Neuronal stem cell (in vitro differentiated cells): ENCODE data around the gene TBCA.
"Not testable (repeated sequence)": the region's sequence is repeated elsewhere in the genome, so short reads cannot be mapped to it uniquely, and the experiment has no call there.

Experiments
- DNase-seq: peaks from one replicate; pipeline ENCODE4 v3.0.0-alpha.2; 2013; ENCODE audit warnings: low spot score
- H2AFZ ChIP-seq: one replicate; pipeline ENCODE4 v1.6.1; 2013; ENCODE audit warnings: mild to moderate bottlenecking, low read length, inconsistent platforms
- H2AK5ac ChIP-seq: 2 replicates; pipeline ENCODE4 v1.6.1; 2013; ENCODE audit warnings: low read depth, mild to moderate bottlenecking, inconsistent platforms, low read length, moderate library complexity, mixed read lengths
- H2BK120ac ChIP-seq: 2 replicates; pipeline ENCODE4 v1.6.1; 2013; ENCODE audit warnings: low read depth, mild to moderate bottlenecking, inconsistent platforms, low read length, moderate library complexity, mixed read lengths
- H2BK12ac ChIP-seq: one replicate; pipeline ENCODE4 v1.6.1; 2013; ENCODE audit warnings: low read length, inconsistent platforms
- H2BK15ac ChIP-seq: 2 replicates; pipeline ENCODE4 v1.6.1; 2013; ENCODE audit warnings: mild to moderate bottlenecking, low read length, inconsistent platforms, mixed read lengths
- H2BK5ac ChIP-seq: one replicate; pipeline ENCODE4 v1.6.1; 2013; ENCODE audit warnings: inconsistent platforms, mild to moderate bottlenecking, low read length, moderate library complexity
- H3K14ac ChIP-seq: one replicate; pipeline ENCODE4 v1.6.1; 2013; ENCODE audit warnings: low read length, inconsistent platforms
- H3K18ac ChIP-seq: 2 replicates; pipeline ENCODE4 v1.6.1; 2013; ENCODE audit warnings: low read length, inconsistent platforms
- H3K23ac ChIP-seq: 2 replicates; pipeline ENCODE4 v1.6.1; 2013; ENCODE audit warnings: low read depth, mild to moderate bottlenecking, mixed read lengths, low read length, inconsistent platforms; ENCODE audit not compliant: poor library complexity
- H3K27ac ChIP-seq: replicated peaks from 3 replicates; pipeline ENCODE4 v1.5.1; 2013; ENCODE audit warnings: low read length, inconsistent platforms
- H3K27me3 ChIP-seq, 3 experiments: 2 replicates each; pipeline ENCODE4 v1.6.1; 2013; ENCODE audit warnings: low read length in 3 of 3, mild to moderate bottlenecking in 2 of 3, inconsistent platforms in 1 of 3, low read depth in 1 of 3, mixed read lengths in 1 of 3, moderate library complexity in 1 of 3; ENCODE audit not compliant: control insufficient read depth in 3 of 3, insufficient read depth in 3 of 3
- H3K36me3 ChIP-seq, 2 donors: replicated peaks in 1 of 2; 2 replicates each; pipeline ENCODE4 v1.6.1; 2013; ENCODE audit warnings: low read length in 2 of 2; ENCODE audit not compliant: control insufficient read depth in 2 of 2, insufficient read depth in 2 of 2
- H3K4ac ChIP-seq: 2 replicates; pipeline ENCODE4 v1.6.1; 2013; ENCODE audit warnings: inconsistent platforms, mild to moderate bottlenecking, low read length, moderate library complexity
- H3K4me1 ChIP-seq, 2 donors: 1 replicate in 1 of 2; 2 replicates in 1 of 2; pipeline ENCODE4 v1.6.1; 2013; ENCODE audit warnings: low read length in 2 of 2, low read depth in 1 of 2; ENCODE audit not compliant: control insufficient read depth in 2 of 2, insufficient read depth in 1 of 2
- H3K4me2 ChIP-seq: one replicate; pipeline ENCODE4 v1.6.1; 2013; ENCODE audit warnings: mild to moderate bottlenecking, low read length, inconsistent platforms; ENCODE audit not compliant: insufficient read depth, poor library complexity, severe bottlenecking
- H3K4me3 ChIP-seq, 2 donors: 2 replicates each; pipeline ENCODE4 v1.5.1; 2013; ENCODE audit warnings: low read length in 2 of 2, mild to moderate bottlenecking in 2 of 2, inconsistent platforms in 1 of 2, moderate library complexity in 1 of 2
- H3K79me1 ChIP-seq: one replicate; pipeline ENCODE4 v1.6.1; 2013; ENCODE audit warnings: low read depth, mild to moderate bottlenecking, inconsistent platforms, low read length, moderate library complexity
- H3K9ac ChIP-seq: one replicate; pipeline ENCODE4 v1.6.1; 2013; ENCODE audit warnings: mild to moderate bottlenecking, low read depth, low read length, inconsistent platforms; ENCODE audit not compliant: poor library complexity
- H3K9me3 ChIP-seq, 2 donors: replicated peaks in 1 of 2; 2 replicates each; pipeline versions ENCODE3 to v1.6.1; 2013; ENCODE audit warnings: low read length in 2 of 2, mild to moderate bottlenecking in 2 of 2, inconsistent platforms in 1 of 2, low read depth in 1 of 2, mixed read lengths in 1 of 2, moderate library complexity in 1 of 2; ENCODE audit not compliant: control insufficient read depth in 2 of 2, insufficient read depth in 1 of 2
- H4K8ac ChIP-seq: one replicate; pipeline ENCODE4 v1.6.1; 2013; ENCODE audit warnings: low read depth, mild to moderate bottlenecking, inconsistent platforms, low read length, moderate library complexity
- H4K91ac ChIP-seq: one replicate; pipeline ENCODE4 v1.6.1; 2013; ENCODE audit warnings: low read length, low read depth, mild to moderate bottlenecking, inconsistent platforms; ENCODE audit not compliant: poor library complexity
- WGBS, 2 donors: extraction: QIAGEN DNeasy Blood & Tissue Kit; methylation state at CpG; one replicate each; pipeline ENCODE4 v1.1.7; 2013; ENCODE audit warnings: missing lambda C conversion rate in 2 of 2, mixed read lengths in 1 of 2; ENCODE audit not compliant: insufficient read length in 2 of 2, insufficient replicate concordance in 1 of 2; ENCODE audit errors: extremely low coverage in 2 of 2; 5-methylcytosine and 5-hydroxymethylcytosine counted together

The TBCA gene

DNA sequence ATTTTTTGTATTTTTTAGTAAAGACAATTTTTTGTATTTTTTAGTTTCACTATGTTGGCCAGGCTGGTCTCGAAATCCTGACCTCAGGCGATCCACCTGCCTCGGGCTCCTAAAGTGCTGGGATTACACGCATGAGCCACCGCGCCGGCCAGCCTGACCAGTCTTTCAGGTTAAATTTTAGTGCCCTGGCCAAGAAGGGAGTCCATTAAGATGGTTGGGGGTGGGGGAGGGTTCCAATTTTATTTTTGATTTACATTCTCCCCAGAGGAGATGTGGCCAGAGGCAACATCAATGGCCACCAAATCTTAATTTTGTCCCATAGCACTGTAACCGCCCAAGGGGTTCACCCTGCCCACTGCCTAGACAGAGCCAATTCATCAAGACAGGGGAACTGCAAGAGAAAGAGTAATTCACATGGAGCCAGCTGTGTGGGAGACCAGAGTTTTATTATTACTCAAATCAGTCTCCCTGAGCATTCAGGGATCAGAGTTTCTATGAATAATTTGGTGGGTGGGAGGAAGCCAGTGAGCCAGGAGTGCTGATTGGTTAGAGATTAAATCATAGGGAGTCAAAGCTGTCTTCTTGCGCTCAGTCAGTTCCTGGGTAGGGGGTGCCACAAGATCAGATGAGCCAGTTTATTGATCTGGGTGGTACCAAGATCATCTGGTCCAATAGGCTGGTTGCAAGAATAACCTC lies 24.7 kb downstream of the TBCA start:
- Histone ChIP-seq H3K9ac (no peak overlapping the region), H3K36me3 (peaks cover 0 to 14% of the 10 kb centered on the region in 2 donors), H3K18ac (no peak overlapping the region), H3K9me3 (no peaks in the 10 kb centered on the region), H3K23ac (no peak overlapping the region), H3K4ac (no peak overlapping the region), H2AK5ac (no peak overlapping the region), H3K4me2 (no peak overlapping the region), H4K8ac (no peak overlapping the region), H3K27ac (no peak overlapping the region), H4K91ac (no peak overlapping the region), H3K14ac (no peak overlapping the region), H3K4me1 (no peaks in the 10 kb centered on the region), H2BK12ac (no peak overlapping the region), H3K27me3 (no peaks in the 10 kb centered on the region), H3K79me1 (peaks cover 4% of the 10 kb centered on the region), H2BK5ac (no peak overlapping the region), H2BK15ac (no peak overlapping the region), H3K4me3 (no peak overlapping the region), H2BK120ac (no peak overlapping the region), H2AFZ (no peak overlapping the region)
- no CpG with 5 or more reads among the region's 9 CpGs for WGBS, 2 donors
- DNase-seq, result no peak

DNA sequence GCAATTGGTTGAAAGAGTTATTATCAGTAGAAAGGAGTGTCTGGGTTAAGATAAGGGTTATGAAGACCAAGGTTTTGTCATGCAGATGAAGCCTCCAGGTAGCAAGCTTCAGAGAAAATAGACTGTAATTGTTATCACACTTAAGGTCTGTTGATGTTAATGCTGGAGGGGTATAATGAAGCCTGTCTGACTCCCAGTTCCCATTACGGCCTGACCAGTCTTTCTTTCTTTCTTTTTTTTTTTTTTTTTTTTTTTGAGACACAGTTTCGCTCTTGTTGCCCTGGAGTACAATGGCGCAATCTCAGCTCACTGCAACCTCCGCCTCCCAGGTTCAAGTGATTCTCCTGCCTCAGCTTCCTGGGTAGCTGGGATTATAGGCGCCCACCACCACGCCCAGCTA lies 25.2 kb downstream of the TBCA start:
- DNase-seq, result not testable (repeated sequence)

DNA sequence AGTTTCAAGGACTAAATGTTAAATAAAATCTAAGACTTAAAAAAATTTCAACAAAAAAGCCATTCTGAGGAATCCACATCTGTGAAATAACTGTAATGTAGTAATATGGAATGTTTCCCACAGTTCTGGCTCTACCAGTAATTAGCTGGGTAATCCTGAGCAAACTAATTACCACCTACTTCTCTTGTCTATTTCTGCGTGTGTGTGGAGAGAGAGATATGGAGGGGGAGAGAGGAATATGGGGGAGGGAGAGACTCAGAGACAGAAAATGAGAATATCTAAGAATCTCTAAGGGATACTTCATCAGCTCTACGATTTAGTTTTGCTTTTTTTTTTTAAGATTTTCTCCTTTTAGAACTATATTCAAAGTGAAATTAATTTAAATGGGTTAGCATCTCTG lies 28.0 kb downstream of the TBCA start:
- Histone ChIP-seq H3K18ac (no peak overlapping the region), H3K9me3 (no peaks in the 10 kb centered on the region), H2AK5ac (no peak overlapping the region), H3K14ac (no peak overlapping the region), H3K4me2 (no peak overlapping the region), H3K23ac (no peak overlapping the region), H3K9ac (no peak overlapping the region), H2BK5ac (no peak overlapping the region), H4K8ac (no peak overlapping the region), H3K4ac (no peak overlapping the region), H2BK120ac (no peak overlapping the region), H2BK12ac (no peak overlapping the region), H2AFZ (no peak overlapping the region), H2BK15ac (no peak overlapping the region), H4K91ac (no peak overlapping the region), H3K27me3 (no peaks in the 10 kb centered on the region), H3K27ac (no peak overlapping the region), H3K4me3 (no peak overlapping the region), H3K4me1 (no peaks in the 10 kb centered on the region), H3K36me3 (peaks cover 0 to 18% of the 10 kb centered on the region in 2 donors), H3K79me1 (no peaks in the 10 kb centered on the region)
- no CpG with 5 or more reads among the region's 2 CpGs for WGBS, 2 donors
- no peak for DNase-seq

More for the DNA sequence above, 25.2 kb downstream of the TBCA start:
- not testable (repeated sequence) for H3K27ac ChIP-seq, H2BK5ac ChIP-seq, H3K4ac ChIP-seq, H3K4me1 ChIP-seq, H4K91ac ChIP-seq, H3K79me1 ChIP-seq, H3K9ac ChIP-seq, H2AFZ ChIP-seq, H3K4me3 ChIP-seq, H2AK5ac ChIP-seq, H3K4me2 ChIP-seq, H3K9me3 ChIP-seq, H2BK120ac ChIP-seq, H2BK15ac ChIP-seq, H3K23ac ChIP-seq, H3K27me3 ChIP-seq, H2BK12ac ChIP-seq, H3K14ac ChIP-seq, H3K18ac ChIP-seq, H4K8ac ChIP-seq
- H3K36me3 ChIP-seq, result peaks cover 0 to 12% of the 10 kb centered on the region in 2 donors
- no CpG with 5 or more reads among the region's 6 CpGs for WGBS, 2 donors

DNA sequence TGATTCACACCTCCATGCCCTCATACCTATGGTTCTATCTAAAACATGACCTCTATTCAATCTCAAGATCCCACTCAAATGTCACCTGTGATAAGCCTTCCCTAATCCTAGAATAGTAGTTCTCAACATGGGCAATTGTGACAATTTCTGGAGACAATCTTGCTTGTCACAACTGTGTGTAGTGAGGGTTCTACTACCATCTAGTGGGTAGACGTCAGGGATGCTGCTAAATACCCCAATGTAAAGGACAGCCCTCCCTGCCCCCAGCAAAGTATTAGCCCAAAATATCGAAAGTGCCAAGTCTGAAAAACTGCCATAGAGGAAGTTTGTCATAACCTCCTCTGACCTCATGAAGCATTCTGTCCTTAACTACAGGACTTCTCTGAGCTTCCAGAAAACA lies 32.0 kb downstream of the TBCA start:
- no peak overlapping the region for H3K27ac ChIP-seq
- H2BK15ac ChIP-seq, result no peak overlapping the region
- H3K36me3 ChIP-seq, result peaks cover 0 to 8% of the 10 kb centered on the region in 2 donors
- no peaks in the 10 kb centered on the region for H3K27me3 ChIP-seq
- no peak overlapping the region for H3K14ac ChIP-seq
- no peak overlapping the region for H4K91ac ChIP-seq
- H4K8ac ChIP-seq, result no peak overlapping the region
- H2AK5ac ChIP-seq, result no peak overlapping the region
- H2BK5ac ChIP-seq, result no peak overlapping the region
- H3K23ac ChIP-seq, result no peak overlapping the region
- H2BK12ac ChIP-seq, result no peak overlapping the region
- no peak overlapping the region for H3K4me2 ChIP-seq
- no peak overlapping the region for H2BK120ac ChIP-seq
- H3K4me3 ChIP-seq, result no peak overlapping the region
- no peaks in the 10 kb centered on the region for H3K79me1 ChIP-seq
- no peaks in the 10 kb centered on the region for H3K9me3 ChIP-seq
- no peaks in the 10 kb centered on the region for H3K4me1 ChIP-seq
- H2AFZ ChIP-seq, result no peak overlapping the region
- H3K9ac ChIP-seq, result no peak overlapping the region
- DNase-seq, result no peak
- no peak overlapping the region for H3K18ac ChIP-seq
- no peak overlapping the region for H3K4ac ChIP-seq
- WGBS, 2 donors, result no CpG with 5 or more reads among the region's 2 CpGs
